NCI-H2196 treated with DMSO at 0.1 percent for 48 hours (cell line): ENCODE measurements around the gene YDJC.
"Not testable (repeated sequence)": the region's sequence is repeated elsewhere in the genome, so short reads cannot be mapped to it uniquely, and the experiment has no call there.

Source experiments
- DNase-seq: peaks from one replicate; lab custom pipeline; 2025; ENCODE audit not compliant: unreplicated experiment; lab: John Stamatoyannopoulos, UW

Gene YDJC

GRCh38 chr22:21652010-21652546, 22.3 kb upstream of the YDJC start:
- DNase-seq, result no peak

GRCh38 chr22:21651521-21652009, 21.7 kb upstream of the YDJC start:
- DNase-seq, result no peak

- no peak for DNase-seq
These were observed 21.1 kb upstream of the YDJC start for GRCh38 chr22:21650823-21651520.

GRCh38 chr22:21650280-21650679, 20.5 kb upstream of the YDJC start:
- no peak for DNase-seq

- DNase-seq, result peak; percentile 43
These were observed 17.1 kb upstream of the YDJC start for GRCh38 chr22:21646608-21647590.

GRCh38 chr22:21645513-21645912, 15.7 kb upstream of the YDJC start:
- not testable (repeated sequence) for DNase-seq

- no peak for DNase-seq
These were observed 13.9 kb upstream of the YDJC start for GRCh38 chr22:21643533-21644357.

- DNase-seq, result peak; percentile 10
These were observed 13.0 kb upstream of the YDJC start for GRCh38 chr22:21642584-21643448.

- DNase-seq, result peak; percentile 85
These were observed 12.2 kb upstream of the YDJC start, which contains the start of gene SDF2L1 for GRCh38 chr22:21641789-21642583. Gene SDF2L1, plus strand, starts transcription at chr22:21642302. Its CDS starts 35 bp downstream, at chr22:21642337.

GRCh38 chr22:21641417-21641788, 11.6 kb upstream of the YDJC start:
- DNase-seq, result no peak

- DNase-seq, result no peak
These were observed 11.0 kb upstream of the YDJC start for GRCh38 chr22:21640810-21641209.

- DNase-seq, result no peak
These were observed 9.5 kb upstream of the YDJC start for GRCh38 chr22:21639359-21639758.

- DNase-seq, result not testable (repeated sequence)
These were observed 7.6 kb upstream of the YDJC start for GRCh38 chr22:21637450-21637849.

- DNase-seq, result no peak
These were observed 6.9 kb upstream of the YDJC start for GRCh38 chr22:21636629-21637218.

- DNase-seq, result no peak
These were observed 6.1 kb upstream of the YDJC start for GRCh38 chr22:21635771-21636510.

GRCh38 chr22:21634844-21635243, 5.0 kb upstream of the YDJC start:
- no peak for DNase-seq

- DNase-seq, result no peak
These were observed 4.3 kb upstream of the YDJC start for GRCh38 chr22:21634081-21634480.

GRCh38 chr22:21633481-21633880, 3.7 kb upstream of the YDJC start:
- DNase-seq, result no peak
